HL-60 (cell line): ENCODE results near the gene DNAJC5G.

ENCODE experiments used
- GABPA ChIP-seq: IDR thresholded peaks from 2 replicates; pipeline ENCODE4 v1.6.1; 2012; ENCODE audit warnings: low read depth
- POLR2AphosphoS5 ChIP-seq: IDR thresholded peaks from 2 replicates; pipeline ENCODE4 v1.6.1; 2012; ENCODE audit warnings: low read depth
- SPI1 ChIP-seq: IDR thresholded peaks from 2 replicates; pipeline ENCODE4 v1.6.1; 2012; ENCODE audit warnings: low read depth, mild to moderate bottlenecking, borderline replicate concordance
- TF ChIP-seq, protein P1 (sequence below): IDR thresholded peaks from one replicate; pipeline ENCODE4 v1.5.1; 2011; ENCODE audit warnings: low read length, control low read depth, inconsistent platforms; ENCODE audit not compliant: insufficient read depth
- TF ChIP-seq, protein P2 (sequence below): IDR thresholded peaks from 2 replicates; pipeline ENCODE4 v1.6.1; 2012; ENCODE audit warnings: low read depth; ENCODE audit not compliant: insufficient replicate concordance

DNA sequence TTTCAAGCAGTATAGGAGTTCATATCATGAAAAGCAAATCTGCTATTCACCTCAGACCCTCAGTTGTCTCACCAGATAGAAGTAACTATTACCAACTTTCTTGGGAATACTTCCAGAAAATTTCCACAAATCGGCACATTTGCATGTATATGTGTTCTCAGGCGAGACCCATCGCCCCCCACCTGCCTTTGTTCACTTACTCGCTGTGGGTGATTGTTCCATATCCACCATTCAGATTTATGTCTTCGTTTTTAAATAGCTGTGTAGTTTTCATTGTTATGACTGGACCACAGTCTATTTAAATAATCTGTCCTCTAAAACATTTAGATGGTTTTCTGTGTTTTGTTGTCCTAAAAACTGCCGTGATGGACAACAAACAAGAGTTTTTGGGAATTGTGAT, 10.2 kb downstream of the DNAJC5G start:
- TF ChIP-seq, protein P1, sequence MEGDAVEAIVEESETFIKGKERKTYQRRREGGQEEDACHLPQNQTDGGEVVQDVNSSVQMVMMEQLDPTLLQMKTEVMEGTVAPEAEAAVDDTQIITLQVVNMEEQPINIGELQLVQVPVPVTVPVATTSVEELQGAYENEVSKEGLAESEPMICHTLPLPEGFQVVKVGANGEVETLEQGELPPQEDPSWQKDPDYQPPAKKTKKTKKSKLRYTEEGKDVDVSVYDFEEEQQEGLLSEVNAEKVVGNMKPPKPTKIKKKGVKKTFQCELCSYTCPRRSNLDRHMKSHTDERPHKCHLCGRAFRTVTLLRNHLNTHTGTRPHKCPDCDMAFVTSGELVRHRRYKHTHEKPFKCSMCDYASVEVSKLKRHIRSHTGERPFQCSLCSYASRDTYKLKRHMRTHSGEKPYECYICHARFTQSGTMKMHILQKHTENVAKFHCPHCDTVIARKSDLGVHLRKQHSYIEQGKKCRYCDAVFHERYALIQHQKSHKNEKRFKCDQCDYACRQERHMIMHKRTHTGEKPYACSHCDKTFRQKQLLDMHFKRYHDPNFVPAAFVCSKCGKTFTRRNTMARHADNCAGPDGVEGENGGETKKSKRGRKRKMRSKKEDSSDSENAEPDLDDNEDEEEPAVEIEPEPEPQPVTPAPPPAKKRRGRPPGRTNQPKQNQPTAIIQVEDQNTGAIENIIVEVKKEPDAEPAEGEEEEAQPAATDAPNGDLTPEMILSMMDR = no peak
- TF ChIP-seq POLR2AphosphoS5 (no peak), GABPA (no peak), SPI1 (no peak)
- TF ChIP-seq, protein P2, sequence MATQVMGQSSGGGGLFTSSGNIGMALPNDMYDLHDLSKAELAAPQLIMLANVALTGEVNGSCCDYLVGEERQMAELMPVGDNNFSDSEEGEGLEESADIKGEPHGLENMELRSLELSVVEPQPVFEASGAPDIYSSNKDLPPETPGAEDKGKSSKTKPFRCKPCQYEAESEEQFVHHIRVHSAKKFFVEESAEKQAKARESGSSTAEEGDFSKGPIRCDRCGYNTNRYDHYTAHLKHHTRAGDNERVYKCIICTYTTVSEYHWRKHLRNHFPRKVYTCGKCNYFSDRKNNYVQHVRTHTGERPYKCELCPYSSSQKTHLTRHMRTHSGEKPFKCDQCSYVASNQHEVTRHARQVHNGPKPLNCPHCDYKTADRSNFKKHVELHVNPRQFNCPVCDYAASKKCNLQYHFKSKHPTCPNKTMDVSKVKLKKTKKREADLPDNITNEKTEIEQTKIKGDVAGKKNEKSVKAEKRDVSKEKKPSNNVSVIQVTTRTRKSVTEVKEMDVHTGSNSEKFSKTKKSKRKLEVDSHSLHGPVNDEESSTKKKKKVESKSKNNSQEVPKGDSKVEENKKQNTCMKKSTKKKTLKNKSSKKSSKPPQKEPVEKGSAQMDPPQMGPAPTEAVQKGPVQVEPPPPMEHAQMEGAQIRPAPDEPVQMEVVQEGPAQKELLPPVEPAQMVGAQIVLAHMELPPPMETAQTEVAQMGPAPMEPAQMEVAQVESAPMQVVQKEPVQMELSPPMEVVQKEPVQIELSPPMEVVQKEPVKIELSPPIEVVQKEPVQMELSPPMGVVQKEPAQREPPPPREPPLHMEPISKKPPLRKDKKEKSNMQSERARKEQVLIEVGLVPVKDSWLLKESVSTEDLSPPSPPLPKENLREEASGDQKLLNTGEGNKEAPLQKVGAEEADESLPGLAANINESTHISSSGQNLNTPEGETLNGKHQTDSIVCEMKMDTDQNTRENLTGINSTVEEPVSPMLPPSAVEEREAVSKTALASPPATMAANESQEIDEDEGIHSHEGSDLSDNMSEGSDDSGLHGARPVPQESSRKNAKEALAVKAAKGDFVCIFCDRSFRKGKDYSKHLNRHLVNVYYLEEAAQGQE = no peak
